Measurements from ENCODE around the gene PPP1R1B. TPM values are rescaled to one million over a fixed set of nuclear protein-coding genes. Genes with fewer than 3 reads are reported as not detected.

PPP1R1B gene
- total and polyA plus RNA-seq, 2 of the 4 experiments (the other 2 are of a cell fraction) = not detected

DNA sequence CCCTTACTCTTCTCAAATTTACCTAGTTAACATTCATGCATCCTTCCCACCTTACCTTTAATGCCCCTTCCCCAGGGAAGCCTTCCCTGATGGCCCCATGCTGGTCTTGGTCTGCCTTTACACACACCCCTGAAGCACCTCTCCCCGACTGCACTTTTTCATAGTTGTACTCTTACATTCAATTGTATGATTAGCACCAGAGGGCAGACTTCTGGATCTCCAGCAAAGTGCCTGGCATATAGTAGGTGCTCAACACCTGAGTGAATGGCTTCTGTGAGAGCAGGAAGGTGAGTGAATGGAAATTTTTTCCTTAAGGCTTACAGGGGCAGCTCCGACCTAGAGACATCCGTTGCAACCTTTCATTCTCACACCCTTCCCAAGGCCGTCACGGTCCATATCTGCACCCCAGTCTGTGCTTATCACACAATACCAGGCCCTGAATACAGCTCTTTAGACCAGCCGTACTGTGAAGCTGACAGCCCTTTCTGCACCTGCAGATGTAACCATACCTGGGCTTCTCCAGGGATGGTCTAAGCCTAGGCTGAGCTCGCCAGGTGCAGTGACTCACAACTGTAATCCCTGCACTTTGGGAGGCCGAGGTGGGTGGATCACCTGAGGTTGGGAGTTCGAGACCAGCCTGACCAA lies 56.7 kb downstream of the PPP1R1B start:
- ATAC-seq (ENCODE audit: low read depth) (no peak), DNase-seq (no peak)
- H4K5ac ChIP-seq (ENCODE audit: low read depth, low read length) = no peak overlapping the region
- H3K27me3 ChIP-seq (ENCODE audit: control insufficient read depth, insufficient read depth, low read length) = no peaks in the 10 kb centered on the region
- H2BK20ac ChIP-seq (ENCODE audit: low read depth, low read length) = no peak overlapping the region
- H3K9me1 ChIP-seq (ENCODE audit: insufficient read depth, low read length) = peaks cover under 1% of the 10 kb centered on the region; the same call in 1 of the 2 replicates
- no peak overlapping the region for H3K18ac ChIP-seq (ENCODE audit: low read depth, low read length)
- no peak overlapping the region for H3K56ac ChIP-seq (ENCODE audit: extremely low read depth, insufficient read depth, low read length)
- H3K14ac ChIP-seq (replicated peaks; ENCODE audit: low read depth, low read length) = no peak overlapping the region
- no peak overlapping the region for H4K91ac ChIP-seq (ENCODE audit: insufficient read depth, low read depth, low read length)
- peaks cover 3% of the 10 kb centered on the region for H3K4me1 ChIP-seq (ENCODE audit: control insufficient read depth, insufficient read depth, low read length)
- H4K20me1 ChIP-seq (ENCODE audit: insufficient read depth, low read length) = no peaks in the 10 kb centered on the region
- H3K4me2 ChIP-seq (ENCODE audit: low read depth, low read length) = no peak overlapping the region
- H3K4ac ChIP-seq (ENCODE audit: low read depth, low read length) = no peak overlapping the region
- H3K79me1 ChIP-seq (ENCODE audit: low read depth in 1 of 2, low read length in 2 of 2) = peaks cover 0 to 6% of the 10 kb centered on the region in 2 experiments; a peak in 3 of 4 replicates
- H3K9ac ChIP-seq (ENCODE audit: low read depth, low read length) = no peak overlapping the region
- dilution Hi-C loops (cut with HindIII; ENCODE audit: low sequenced_read_pairs, unreplicated experiment) = no loop called here
- H3K9me3 ChIP-seq (ENCODE audit: control insufficient read depth, insufficient read depth, low read length) = no peaks in the 10 kb centered on the region
- H2AK5ac ChIP-seq (ENCODE audit: low read depth, low read length) = no peak overlapping the region
- in situ Hi-C loops (cut with MboI; ENCODE audit: low sequenced_read_pairs) = no loop called here
- peaks cover 8% of the 10 kb centered on the region for H3K36me3 ChIP-seq (ENCODE audit: control insufficient read depth, insufficient read depth, low read length)
- no peak overlapping the region for H4K8ac ChIP-seq (ENCODE audit: low read depth in 2 of 2, low read length in 2 of 2)
- no peak overlapping the region for H3K23ac ChIP-seq (ENCODE audit: low read depth, low read length)
- ChIA-PET CTCF (no interaction called here), POLR2A (ENCODE audit: unreplicated experiment) (no interaction called here)
- intact Hi-C loops (cut with micrococcal nuclease) = no loop called here
- H2AFZ ChIP-seq (replicated peaks; ENCODE audit: low read length, poor library complexity) = no peak overlapping the region
- H2AK9ac ChIP-seq (replicated peaks; ENCODE audit: low read depth, low read length, poor library complexity) = no peak overlapping the region
- 80% methylated on average over 3 of the region's 9 CpGs; no CpG with 5 or more reads in 1 of the 2 experiments for WGBS, 2 experiments (ENCODE audit: extremely low coverage in 2 of 2, insufficient read length in 1 of 2)
- no peak overlapping the region for H3K27ac ChIP-seq (ENCODE audit: insufficient read depth, low read length)
- H2BK120ac ChIP-seq (ENCODE audit: low read depth, low read length) = no peak overlapping the region
- no peak overlapping the region for H2BK15ac ChIP-seq (ENCODE audit: low read depth, low read length)
- no TSS peak for BruUV-seq (replicated peaks)
- H3K4me3 ChIP-seq (ENCODE audit: insufficient read depth, low read depth, low read length) = no peak overlapping the region
- TF ChIP-seq, protein P1, sequence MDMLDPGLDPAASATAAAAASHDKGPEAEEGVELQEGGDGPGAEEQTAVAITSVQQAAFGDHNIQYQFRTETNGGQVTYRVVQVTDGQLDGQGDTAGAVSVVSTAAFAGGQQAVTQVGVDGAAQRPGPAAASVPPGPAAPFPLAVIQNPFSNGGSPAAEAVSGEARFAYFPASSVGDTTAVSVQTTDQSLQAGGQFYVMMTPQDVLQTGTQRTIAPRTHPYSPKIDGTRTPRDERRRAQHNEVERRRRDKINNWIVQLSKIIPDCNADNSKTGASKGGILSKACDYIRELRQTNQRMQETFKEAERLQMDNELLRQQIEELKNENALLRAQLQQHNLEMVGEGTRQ (IDR thresholded peaks at IDR 0.05; ENCODE audit: low read depth, low read length) = no peak
- no peak for TF ChIP-seq RCOR1 (IDR thresholded peaks at IDR 0.05; ENCODE audit: insufficient replicate concordance, low read length)
- no peak for TF ChIP-seq MAFK (IDR thresholded peaks at IDR 0.05; ENCODE audit: low read depth, low read length)
- TF ChIP-seq RAD21 (IDR thresholded peaks at IDR 0.05; ENCODE audit: low read length) = no peak
- TF ChIP-seq CEBPB (IDR thresholded peaks at IDR 0.05; ENCODE audit: low read depth, low read length) = no peak
- TF ChIP-seq MXI1 (IDR thresholded peaks at IDR 0.05; ENCODE audit: borderline replicate concordance, low read depth, low read length) = no peak
- TF ChIP-seq, protein P2, sequence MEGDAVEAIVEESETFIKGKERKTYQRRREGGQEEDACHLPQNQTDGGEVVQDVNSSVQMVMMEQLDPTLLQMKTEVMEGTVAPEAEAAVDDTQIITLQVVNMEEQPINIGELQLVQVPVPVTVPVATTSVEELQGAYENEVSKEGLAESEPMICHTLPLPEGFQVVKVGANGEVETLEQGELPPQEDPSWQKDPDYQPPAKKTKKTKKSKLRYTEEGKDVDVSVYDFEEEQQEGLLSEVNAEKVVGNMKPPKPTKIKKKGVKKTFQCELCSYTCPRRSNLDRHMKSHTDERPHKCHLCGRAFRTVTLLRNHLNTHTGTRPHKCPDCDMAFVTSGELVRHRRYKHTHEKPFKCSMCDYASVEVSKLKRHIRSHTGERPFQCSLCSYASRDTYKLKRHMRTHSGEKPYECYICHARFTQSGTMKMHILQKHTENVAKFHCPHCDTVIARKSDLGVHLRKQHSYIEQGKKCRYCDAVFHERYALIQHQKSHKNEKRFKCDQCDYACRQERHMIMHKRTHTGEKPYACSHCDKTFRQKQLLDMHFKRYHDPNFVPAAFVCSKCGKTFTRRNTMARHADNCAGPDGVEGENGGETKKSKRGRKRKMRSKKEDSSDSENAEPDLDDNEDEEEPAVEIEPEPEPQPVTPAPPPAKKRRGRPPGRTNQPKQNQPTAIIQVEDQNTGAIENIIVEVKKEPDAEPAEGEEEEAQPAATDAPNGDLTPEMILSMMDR (conservative IDR thresholded peaks at IDR 0.05; ENCODE audit: low read depth, low read length) = no peak
- TF ChIP-seq FOS (IDR thresholded peaks at IDR 0.05; ENCODE audit: low read depth, low read length) = no peak
- H2BK5ac ChIP-seq (ENCODE audit: low read depth, low read length, poor library complexity, severe bottlenecking) = no peak overlapping the region
